Hippocampal formation (tissue), 2 donors: ENCODE measurements around the gene TRAFD1.

Experiments used
- DNase-seq, 2 donors: peaks; one replicate each; lab custom pipeline; 2025; lab: John Stamatoyannopoulos, UW

TRAFD1 gene

DNA sequence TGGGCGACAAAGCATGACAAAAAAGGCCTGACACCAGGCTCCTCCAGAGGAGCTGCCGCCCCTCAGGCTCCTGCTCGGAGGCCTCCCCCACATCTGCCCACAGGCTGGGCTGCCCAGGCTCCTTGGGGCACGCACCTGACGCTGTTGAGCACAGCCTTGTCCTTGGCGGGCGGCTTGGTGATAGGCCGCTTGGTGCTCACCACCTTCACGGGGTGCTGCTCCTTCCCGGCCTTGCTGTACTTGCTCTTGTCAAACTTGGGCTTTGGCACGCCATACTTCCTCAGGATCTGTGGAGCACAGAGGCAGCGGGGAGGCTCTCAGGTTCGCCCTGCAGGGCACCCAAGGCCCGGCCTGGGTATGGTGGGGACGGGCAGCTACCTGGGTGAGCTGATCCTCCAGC, 53.4 kb downstream of the TRAFD1 start:
- DNase-seq = no peak

DNA sequence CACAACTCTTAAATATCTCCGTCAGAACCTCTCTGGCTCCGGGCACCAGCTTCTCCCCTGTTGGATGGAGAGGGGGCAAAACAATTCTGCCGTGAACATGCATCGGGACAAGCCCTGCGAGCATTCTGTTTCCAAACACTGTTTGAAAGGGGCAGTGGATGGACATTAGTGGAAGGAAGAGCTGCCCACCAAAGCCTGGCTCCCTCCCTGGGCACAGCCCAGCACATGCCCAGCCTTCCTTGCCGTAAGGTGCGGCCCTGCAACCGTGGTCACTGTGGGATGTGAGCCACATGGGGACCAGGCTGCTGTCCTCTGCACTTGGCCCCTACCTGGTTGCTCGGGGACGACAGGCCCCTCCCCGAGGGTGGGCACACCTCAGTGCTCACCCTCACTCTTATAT, 54.0 kb downstream of the TRAFD1 start:
- DNase-seq = no peak

DNA sequence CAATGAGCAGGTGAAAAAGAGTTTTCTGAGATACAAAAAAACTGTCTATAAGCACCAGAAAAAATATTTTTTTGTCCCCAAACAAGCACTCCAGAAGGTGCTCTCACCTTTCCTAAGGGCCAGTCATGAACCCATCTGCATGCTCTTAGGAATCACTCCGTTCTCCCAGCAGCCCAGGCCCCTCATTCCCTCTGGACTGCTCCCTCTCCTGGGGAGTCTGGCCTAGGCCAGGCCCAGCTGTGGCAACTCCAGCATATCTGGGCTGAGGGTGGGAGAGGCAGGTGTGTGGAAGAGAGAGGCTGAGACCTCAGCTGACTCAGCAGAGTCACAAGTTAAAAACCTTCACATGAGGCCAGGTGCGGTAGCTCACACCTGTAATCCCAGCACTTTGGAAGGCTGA, 54.6 kb downstream of the TRAFD1 start:
- no peak for DNase-seq

DNA sequence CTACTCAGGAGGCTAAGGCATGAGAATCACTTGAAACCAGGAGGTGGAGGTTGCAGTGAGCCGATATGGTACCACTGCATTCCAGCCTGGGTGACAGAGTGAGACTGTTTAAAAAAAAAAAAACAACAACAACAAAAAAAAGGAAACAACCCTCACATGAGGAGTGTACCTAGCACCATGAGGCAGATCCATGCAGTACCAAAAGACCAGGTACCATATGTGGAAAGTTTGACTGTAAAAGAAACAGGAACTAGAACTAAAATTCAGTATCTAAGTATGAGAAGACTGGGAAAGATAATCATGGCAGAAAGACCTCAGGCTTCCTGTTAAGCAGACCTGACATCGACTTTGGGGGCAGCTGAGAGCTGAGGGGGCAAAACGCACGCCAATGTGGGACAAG, 55.1 kb downstream of the TRAFD1 start:
- no peak for DNase-seq

GRCh38 chr12:112182499-112182898, 57.1 kb downstream of the TRAFD1 start:
- DNase-seq = peak; percentile 95 to 98

DNA sequence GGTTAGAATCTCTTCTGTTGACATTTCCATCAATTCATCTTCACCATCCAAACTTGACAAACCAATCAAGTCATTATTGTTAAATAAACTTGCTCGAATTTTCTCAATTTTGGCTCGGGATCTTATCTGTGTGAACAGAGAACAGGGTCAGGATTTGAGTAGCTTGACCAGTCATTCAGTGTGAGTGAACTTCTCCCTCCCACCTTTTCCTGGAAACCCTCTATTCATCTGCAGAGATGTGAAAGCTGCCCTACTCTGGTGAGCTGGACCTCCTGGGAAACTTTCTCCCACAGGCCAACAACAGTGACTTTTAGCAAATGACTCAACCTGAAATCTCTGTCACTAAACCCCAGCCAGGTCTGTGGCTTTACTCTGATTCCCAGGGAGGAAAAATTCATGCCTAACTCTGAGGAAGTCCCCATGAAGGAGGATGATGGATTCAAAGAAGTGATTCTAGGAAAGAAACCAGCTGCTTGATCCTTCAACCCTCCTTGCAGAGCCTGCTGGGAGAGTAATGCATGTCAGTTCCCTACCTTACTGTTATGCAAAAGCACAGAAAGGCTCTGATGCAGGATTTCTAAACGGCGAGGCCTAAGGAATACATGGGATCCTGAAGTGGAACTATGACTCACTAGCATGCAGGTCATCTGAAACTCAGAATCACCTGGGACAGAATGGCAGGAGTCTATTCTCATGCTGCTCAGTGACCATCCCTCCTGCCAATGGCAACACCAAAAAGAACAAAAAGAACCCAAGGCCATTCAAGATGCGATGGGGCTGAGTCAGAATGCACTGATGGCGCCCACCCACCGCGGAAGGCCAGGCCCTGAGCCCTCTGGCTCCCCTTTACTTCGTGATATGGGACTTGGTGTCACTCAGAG, 58.0 kb downstream of the TRAFD1 start:
- peak in 1 of 2 donors; percentile 69 for DNase-seq

- no peak for DNase-seq
Observed at GRCh38 chr12:112184056-112184887, 58.9 kb downstream of the TRAFD1 start.

- peak in 1 of 2 donors; percentile 9 for DNase-seq
Observed at GRCh38 chr12:112185093-112185923, 59.9 kb downstream of the TRAFD1 start.

- no peak for DNase-seq
Observed at GRCh38 chr12:112188130-112188830, 62.9 kb downstream of the TRAFD1 start.

GRCh38 chr12:112190231-112191025, 65.1 kb downstream of the TRAFD1 start:
- DNase-seq = no peak

DNA sequence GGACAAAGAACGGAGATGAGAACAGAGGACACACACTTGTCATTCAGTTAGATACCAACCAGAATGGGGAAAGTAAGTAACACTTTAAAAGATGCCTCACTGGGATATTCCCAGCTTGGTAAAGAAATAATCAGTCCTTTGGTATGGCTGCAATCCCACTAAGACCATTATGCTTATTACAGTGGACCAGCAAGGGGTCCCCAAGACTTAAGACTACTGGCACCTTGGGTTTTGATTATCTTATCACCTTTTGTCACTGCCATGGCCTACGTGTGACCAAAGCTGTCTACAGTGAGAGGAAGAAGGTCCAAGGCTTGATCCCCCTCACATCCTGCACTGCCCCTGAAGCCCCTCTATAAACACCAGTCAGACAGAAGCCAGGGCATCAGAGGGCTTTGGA, 65.8 kb downstream of the TRAFD1 start:
- DNase-seq = no peak

DNA sequence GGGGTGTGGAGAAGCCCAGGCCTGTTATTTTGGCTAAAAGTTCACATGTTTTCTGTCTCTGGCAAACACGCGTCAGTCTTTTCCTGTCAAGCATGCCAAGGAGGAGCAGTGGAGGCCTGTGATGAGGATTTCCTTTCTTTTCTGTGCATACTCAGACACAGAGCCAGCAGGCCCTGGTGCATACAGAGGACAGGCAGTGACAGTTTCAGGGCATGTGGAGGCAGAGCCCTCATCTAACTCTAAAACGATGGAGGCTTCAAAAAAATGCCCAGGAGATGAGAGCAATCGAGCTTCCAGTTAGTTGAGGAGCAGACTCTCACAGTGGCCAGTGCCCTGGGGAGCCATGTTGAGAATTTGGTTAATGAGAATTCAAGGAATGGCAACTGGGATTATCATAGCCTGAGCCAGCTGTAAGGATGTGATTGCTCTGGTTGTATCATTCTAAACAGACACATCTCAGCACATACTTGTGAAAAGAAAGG, 66.5 kb downstream of the TRAFD1 start:
- no peak for DNase-seq

GRCh38 chr12:112192475-112192874, 67.1 kb downstream of the TRAFD1 start:
- DNase-seq = no peak

DNA sequence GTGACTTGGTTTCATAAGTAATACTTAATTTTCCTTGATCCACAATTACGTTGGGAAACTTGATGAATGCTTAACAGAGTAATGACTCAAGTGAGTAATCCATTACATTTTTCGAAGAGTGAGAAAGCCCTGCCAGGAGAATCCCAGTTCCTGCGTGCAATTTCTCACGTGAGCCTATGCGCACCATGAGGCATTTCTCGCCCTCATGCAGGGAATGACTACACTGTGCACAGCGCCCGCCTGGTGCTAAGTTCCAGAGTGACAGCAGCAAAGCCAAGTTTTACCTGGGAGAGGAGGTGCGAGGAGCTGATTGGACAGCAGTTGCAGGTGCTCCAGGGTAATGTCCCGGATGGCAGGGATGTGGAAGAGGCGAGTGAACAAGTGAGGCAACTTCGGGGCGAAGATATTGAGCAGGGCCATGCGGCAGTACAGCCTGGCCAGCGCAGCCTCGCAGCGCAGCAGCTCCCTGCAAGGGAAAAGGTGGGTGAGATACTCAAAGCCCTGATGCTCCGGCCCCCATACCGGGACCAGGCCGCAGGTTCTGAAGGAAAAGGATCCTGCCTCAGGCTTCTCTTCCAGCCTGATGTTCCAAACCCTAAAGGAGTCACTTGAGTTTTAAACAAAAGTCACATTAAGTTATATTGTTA, 69.4 kb downstream of the TRAFD1 start:
- DNase-seq = no peak

DNA sequence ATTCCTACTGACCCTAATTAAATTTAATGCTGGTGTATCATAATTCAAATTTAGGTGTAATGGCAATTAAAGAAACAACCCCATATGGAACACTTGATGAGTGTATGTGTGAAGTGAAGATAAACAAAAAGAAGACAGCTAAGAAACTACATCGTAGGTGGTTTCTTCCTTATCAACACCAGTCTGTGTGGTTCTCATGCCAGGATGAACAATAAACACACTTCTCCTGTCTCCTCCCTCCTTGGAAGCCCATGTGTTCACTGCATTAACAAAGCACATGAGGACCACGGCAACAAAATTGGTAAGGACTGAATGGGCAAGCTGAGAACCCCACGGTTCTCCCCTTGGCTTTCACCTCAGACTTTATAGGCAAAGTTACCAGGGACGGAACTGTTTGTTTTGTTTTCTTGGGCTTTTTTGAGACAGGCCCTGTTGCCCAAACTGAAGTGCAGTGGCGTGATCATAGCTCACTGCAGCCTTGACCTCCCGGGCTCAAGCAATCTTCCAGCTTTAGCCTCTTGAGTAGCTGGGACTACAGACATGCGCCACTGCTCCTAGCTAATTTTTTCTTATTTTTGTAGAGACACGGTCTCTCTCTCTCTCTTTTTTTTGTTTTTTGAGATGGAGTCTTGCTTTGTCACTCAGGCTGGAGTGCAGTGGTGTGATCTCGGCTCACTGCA, 71.0 kb downstream of the TRAFD1 start:
- no peak for DNase-seq

GRCh38 chr12:112198120-112198733, 72.9 kb downstream of the TRAFD1 start:
- peak; percentile 29 to 40 for DNase-seq

DNA sequence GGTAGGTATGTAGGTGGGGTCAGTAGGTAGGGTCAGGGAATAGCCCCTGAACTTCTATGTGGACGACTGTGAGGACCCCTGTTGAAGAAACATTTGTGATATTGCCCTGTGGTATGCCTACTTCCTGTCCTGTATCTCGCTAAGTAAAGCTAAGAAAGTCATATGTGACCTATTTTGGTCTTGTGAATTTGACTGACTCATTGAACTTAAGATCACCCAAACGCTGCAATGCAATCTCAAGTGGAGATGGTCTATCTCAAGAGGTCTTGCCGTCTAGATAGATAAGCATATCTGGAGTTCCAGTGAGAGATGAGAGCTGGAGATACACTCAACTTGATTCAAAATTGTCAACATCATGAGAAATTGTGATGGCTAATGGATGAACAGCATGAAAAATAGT, 73.8 kb downstream of the TRAFD1 start:
- no peak for DNase-seq
